Smooth muscle cell (in vitro differentiated cells): ENCODE measurements around the gene IFITM1. TPM values are rescaled to one million over a fixed set of nuclear protein-coding genes. Genes with fewer than 3 reads are reported as not detected.

ENCODE experiments used
- DNase-seq: peaks from one replicate; lab custom pipeline; 2025; ENCODE audit not compliant: unreplicated experiment; lab: John Stamatoyannopoulos, UW
- H2AFZ ChIP-seq: fragments of 200-600 bp; sonication (generic); 2 replicates; pipeline ENCODE4 v1.6.0; 2016; ENCODE audit warnings: antibody characterized with exemption, low read depth, mild to moderate bottlenecking
- H3F3A ChIP-seq: fragments of 200-600 bp; sonication (generic); 2 replicates; pipeline ENCODE4 v1.6.0; 2017; ENCODE audit warnings: antibody characterized with exemption, low read depth
- H3K27ac ChIP-seq: fragments of 200-600 bp; sonication (generic); 2 replicates; pipeline ENCODE4 v1.5.1; 2016; ENCODE audit warnings: low read depth, mild to moderate bottlenecking
- H3K27me3 ChIP-seq: fragments of 200-600 bp; sonication (generic); 2 replicates; pipeline ENCODE4 v1.6.1; 2016; ENCODE audit warnings: low read depth, mild to moderate bottlenecking
- H3K36me3 ChIP-seq: fragments of 200-600 bp; sonication (generic); 2 replicates; pipeline ENCODE4 v1.5.1; 2016; ENCODE audit warnings: low read depth
- H3K4me1 ChIP-seq: fragments of 200-600 bp; sonication (generic); 2 replicates; pipeline ENCODE4 v1.5.1; 2016; ENCODE audit warnings: low read depth
- H3K4me2 ChIP-seq: fragments of 200-600 bp; sonication (generic); 2 replicates; pipeline ENCODE4 v1.6.0; 2016; ENCODE audit warnings: mild to moderate bottlenecking
- H3K4me3 ChIP-seq: fragments of 200-600 bp; sonication (generic); 2 replicates; pipeline ENCODE4 v1.5.1; 2016; ENCODE audit warnings: mild to moderate bottlenecking
- H3K79me2 ChIP-seq: fragments of 200-600 bp; sonication (generic); 2 replicates; pipeline ENCODE4 v1.6.0; 2016; ENCODE audit warnings: low read depth, mild to moderate bottlenecking
- H3K9ac ChIP-seq: fragments of 200-600 bp; sonication (generic); 2 replicates; pipeline ENCODE4 v1.6.0; 2016; ENCODE audit warnings: low read depth
- H3K9me3 ChIP-seq: fragments of 200-600 bp; sonication (generic); replicated peaks from 2 replicates; pipeline ENCODE4 v1.5.1; 2016; ENCODE audit warnings: low read depth
- H4K20me1 ChIP-seq: fragments of 200-600 bp; sonication (generic); 2 replicates; pipeline ENCODE4 v1.6.0; 2016; ENCODE audit warnings: low read depth
- WGBS: methylation state at CpG from one replicate; pipeline ENCODE4 v1.1.7; 2016; ENCODE audit warnings: low lambda C conversion rate; 5-methylcytosine and 5-hydroxymethylcytosine counted together
- polyA plus RNA-seq: library from polyadenylated mRNA; unstranded; fragments of >200 nt; fragmentation: Nextera tagmentation; extraction: Ambion mirVana; gene quantifications from 2 replicates; pipeline ENCODE4 v1.2.1, GENCODE V29; 2016
- total RNA-seq: library from RNA; depleted of rRNA; stranded (reverse); fragments of >200 nt; gene quantifications from 2 replicates; pipeline ENCODE4 v1.2.3, GENCODE V29; 2014
- TF ChIP-seq, protein P1 (sequence below): fragments of 200-600 bp; sonication (generic); IDR thresholded peaks from 2 replicates; pipeline ENCODE4 v1.5.1; 2017; ENCODE audit warnings: borderline replicate concordance, mild to moderate bottlenecking, antibody characterized with exemption; ENCODE audit not compliant: insufficient read depth, poor library complexity, severe bottlenecking

The IFITM1 gene
- total and polyA plus RNA-seq, 2 experiments from 2014 or later = 355 to 726 TPM

DNA sequence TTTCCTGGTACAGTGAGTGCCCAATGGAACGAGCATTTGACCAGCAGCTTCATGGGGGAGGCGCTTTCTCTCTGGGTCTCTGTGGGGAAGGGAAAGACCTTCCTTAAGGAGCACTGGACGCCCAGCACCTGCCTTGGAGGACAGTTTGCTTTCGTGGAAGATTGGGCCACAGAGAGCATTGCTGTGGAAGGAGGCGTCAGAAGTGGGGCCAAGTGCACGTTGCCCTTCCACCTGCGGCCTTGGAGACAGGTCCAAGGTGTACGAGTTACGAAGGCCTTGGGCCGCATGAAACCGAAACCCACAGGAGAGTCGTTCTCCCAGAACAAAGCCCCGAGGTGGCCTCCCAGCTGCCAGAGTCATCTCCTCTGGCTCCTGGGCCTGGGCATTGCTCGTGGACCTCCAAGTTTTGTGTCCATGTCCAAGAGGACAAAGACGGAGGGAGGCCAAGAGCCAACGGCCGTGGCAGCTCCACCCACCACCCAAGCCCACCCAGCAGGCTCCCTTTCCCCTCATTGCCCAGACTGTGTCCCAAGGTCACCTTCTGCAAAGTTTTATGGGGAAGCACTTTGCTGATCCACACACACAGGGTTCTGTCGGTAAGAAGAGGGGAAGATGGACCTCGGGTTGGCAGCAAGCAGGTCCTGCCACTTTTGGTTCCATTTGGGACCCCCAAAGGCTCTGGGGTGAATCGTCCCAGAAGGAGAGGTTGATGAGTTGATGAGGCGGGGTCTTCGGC, 41.5 kb upstream of the IFITM1 start:
- Histone ChIP-seq H4K20me1 (no peaks in the 10 kb centered on the region), H3K79me2 (no peaks in the 10 kb centered on the region), H3K4me2 (no peak overlapping the region), H3K4me3 (no peak overlapping the region), H3F3A (no peaks in the 10 kb centered on the region), H3K27me3 (no peaks in the 10 kb centered on the region), H3K27ac (no peak overlapping the region), H3K4me1 (no peaks in the 10 kb centered on the region), H3K9ac (no peak overlapping the region), H3K9me3 (no peaks in the 10 kb centered on the region), H2AFZ (no peak overlapping the region), H3K36me3 (no peaks in the 10 kb centered on the region)
- 91% methylated on average over 22 of the region's 22 CpGs for WGBS
- TF ChIP-seq, protein P1, sequence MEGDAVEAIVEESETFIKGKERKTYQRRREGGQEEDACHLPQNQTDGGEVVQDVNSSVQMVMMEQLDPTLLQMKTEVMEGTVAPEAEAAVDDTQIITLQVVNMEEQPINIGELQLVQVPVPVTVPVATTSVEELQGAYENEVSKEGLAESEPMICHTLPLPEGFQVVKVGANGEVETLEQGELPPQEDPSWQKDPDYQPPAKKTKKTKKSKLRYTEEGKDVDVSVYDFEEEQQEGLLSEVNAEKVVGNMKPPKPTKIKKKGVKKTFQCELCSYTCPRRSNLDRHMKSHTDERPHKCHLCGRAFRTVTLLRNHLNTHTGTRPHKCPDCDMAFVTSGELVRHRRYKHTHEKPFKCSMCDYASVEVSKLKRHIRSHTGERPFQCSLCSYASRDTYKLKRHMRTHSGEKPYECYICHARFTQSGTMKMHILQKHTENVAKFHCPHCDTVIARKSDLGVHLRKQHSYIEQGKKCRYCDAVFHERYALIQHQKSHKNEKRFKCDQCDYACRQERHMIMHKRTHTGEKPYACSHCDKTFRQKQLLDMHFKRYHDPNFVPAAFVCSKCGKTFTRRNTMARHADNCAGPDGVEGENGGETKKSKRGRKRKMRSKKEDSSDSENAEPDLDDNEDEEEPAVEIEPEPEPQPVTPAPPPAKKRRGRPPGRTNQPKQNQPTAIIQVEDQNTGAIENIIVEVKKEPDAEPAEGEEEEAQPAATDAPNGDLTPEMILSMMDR = no peak
- no peak for DNase-seq

DNA sequence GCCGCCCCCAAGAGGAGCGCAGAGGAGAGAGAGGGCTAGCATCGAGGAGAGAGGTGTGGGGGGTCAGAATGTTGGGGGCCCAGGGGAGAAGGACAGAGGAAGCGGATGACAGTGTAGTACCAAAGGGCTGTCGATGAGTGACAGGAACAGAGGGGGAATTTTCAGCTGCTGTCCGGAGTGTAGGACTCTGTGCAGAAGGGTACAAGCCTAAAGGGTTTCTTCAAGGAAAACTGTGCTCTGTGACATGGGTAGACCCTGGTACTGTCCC, 41.0 kb upstream of the IFITM1 start:
- 96% methylated on average over 6 of the region's 6 CpGs for WGBS
- H3K4me2 ChIP-seq = no peak overlapping the region
- H3F3A ChIP-seq = no peaks in the 10 kb centered on the region
- no peaks in the 10 kb centered on the region for H3K27me3 ChIP-seq
- no peaks in the 10 kb centered on the region for H3K9me3 ChIP-seq
- DNase-seq = no peak
- H3K9ac ChIP-seq = no peak overlapping the region
- H3K4me1 ChIP-seq = no peaks in the 10 kb centered on the region
- H3K27ac ChIP-seq = no peak overlapping the region
- no peaks in the 10 kb centered on the region for H3K79me2 ChIP-seq
- no peaks in the 10 kb centered on the region for H3K36me3 ChIP-seq
- H3K4me3 ChIP-seq = no peak overlapping the region
- H2AFZ ChIP-seq = no peak overlapping the region
- no peaks in the 10 kb centered on the region for H4K20me1 ChIP-seq
- TF ChIP-seq, protein P1 = no peak

DNA sequence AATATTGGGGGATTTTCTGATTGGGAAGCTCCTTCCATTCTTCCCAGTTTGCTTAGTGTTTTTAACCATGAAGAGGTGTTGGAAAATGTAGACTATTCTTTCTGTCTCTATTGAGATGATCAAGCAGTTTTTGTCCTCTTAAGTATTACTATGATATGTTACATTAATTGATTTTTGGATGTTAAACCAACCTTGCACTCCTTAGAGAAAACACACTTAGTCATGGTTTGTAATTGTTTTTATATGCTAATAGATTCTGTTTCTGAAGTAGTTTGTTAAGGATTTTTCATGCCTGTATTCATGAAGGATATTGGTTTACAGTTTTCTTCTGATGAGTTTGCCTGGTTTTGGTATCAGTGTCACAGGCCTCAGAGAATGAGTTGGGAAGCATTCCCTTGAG, 37.6 kb upstream of the IFITM1 start:
- Histone ChIP-seq H3F3A (no peaks in the 10 kb centered on the region), H3K79me2 (no peaks in the 10 kb centered on the region), H4K20me1 (no peaks in the 10 kb centered on the region), H3K4me1 (no peaks in the 10 kb centered on the region), H3K4me3 (no peak overlapping the region), H3K4me2 (no peak overlapping the region), H3K9ac (no peak overlapping the region), H3K27me3 (peaks cover 4% of the 10 kb centered on the region), H3K36me3 (no peaks in the 10 kb centered on the region), H3K9me3 (no peaks in the 10 kb centered on the region), H2AFZ (no peak overlapping the region), H3K27ac (no peak overlapping the region)
- TF ChIP-seq, protein P1 = no peak
- no peak for DNase-seq
